ENCODE measurements around the gene PCDH8. TPM values are rescaled to one million over a fixed set of nuclear protein-coding genes. Genes with fewer than 3 reads are reported as not detected.

The PCDH8 gene
- total and polyA plus RNA-seq, 2 of the 4 experiments (the other 2 are of a cell fraction): not detected

- Histone ChIP-seq H2AK9ac (replicated peaks; ENCODE audit: low read depth, low read length, poor library complexity) (no peak overlapping the region), H4K91ac (ENCODE audit: insufficient read depth, low read depth, low read length) (no peak overlapping the region), H3K14ac (replicated peaks; ENCODE audit: low read depth, low read length) (no peak overlapping the region), H3K23ac (ENCODE audit: low read depth, low read length) (no peak overlapping the region), H4K5ac (ENCODE audit: low read depth, low read length) (no peak overlapping the region), H2AFZ (replicated peaks; ENCODE audit: low read length, poor library complexity) (no peak overlapping the region), H2BK20ac (ENCODE audit: low read depth, low read length) (no peak overlapping the region), H3K36me3 (ENCODE audit: control insufficient read depth, insufficient read depth, low read length) (no peaks in the 10 kb centered on the region), H3K27ac (ENCODE audit: insufficient read depth, low read length) (no peak overlapping the region), H3K4me2 (ENCODE audit: low read depth, low read length) (no peak overlapping the region), H3K4me1 (ENCODE audit: control insufficient read depth, insufficient read depth, low read length) (no peaks in the 10 kb centered on the region), H2BK120ac (ENCODE audit: low read depth, low read length) (no peak overlapping the region), H3K27me3 (ENCODE audit: control insufficient read depth, insufficient read depth, low read length) (no peaks in the 10 kb centered on the region), H3K79me1 (ENCODE audit: low read depth in 1 of 2, low read length in 2 of 2) (no peaks in the 10 kb centered on the region), H3K4me3 (ENCODE audit: insufficient read depth, low read depth, low read length) (no peak overlapping the region), H3K9me3 (ENCODE audit: control insufficient read depth, insufficient read depth, low read length) (no peaks in the 10 kb centered on the region), H2BK15ac (ENCODE audit: low read depth, low read length) (no peak overlapping the region), H3K9me1 (ENCODE audit: insufficient read depth, low read length) (no peaks in the 10 kb centered on the region), H3K56ac (ENCODE audit: extremely low read depth, insufficient read depth, low read length) (no peak overlapping the region), H3K4ac (ENCODE audit: low read depth, low read length) (no peak overlapping the region), H4K8ac (ENCODE audit: low read depth in 2 of 2, low read length in 2 of 2) (no peak overlapping the region), H4K20me1 (ENCODE audit: insufficient read depth, low read length) (no peaks in the 10 kb centered on the region), H3K9ac (ENCODE audit: low read depth, low read length) (no peak overlapping the region), H2BK5ac (ENCODE audit: low read depth, low read length, poor library complexity, severe bottlenecking) (no peak overlapping the region), H2AK5ac (ENCODE audit: low read depth, low read length) (no peak overlapping the region), H3K18ac (ENCODE audit: low read depth, low read length) (no peak overlapping the region)
- DNase-seq (no peak), ATAC-seq (ENCODE audit: low read depth) (no peak)
- dilution Hi-C loops (cut with HindIII; ENCODE audit: low sequenced_read_pairs, unreplicated experiment): no loop called here
- WGBS, 2 experiments (ENCODE audit: extremely low coverage in 2 of 2, insufficient read length in 1 of 2): 0% methylated on average over 1 of the region's 3 CpGs; no CpG with 5 or more reads in 1 of the 2 experiments
- no TSS peak for BruUV-seq (replicated peaks)
- CTCF ChIA-PET: no interaction called here
- in situ Hi-C loops (cut with MboI; ENCODE audit: low sequenced_read_pairs): no loop called here
- TF ChIP-seq NFE2L2 (IDR thresholded peaks at IDR 0.05; ENCODE audit: low read depth, low read length): no peak
- TF ChIP-seq RFX5 (IDR thresholded peaks at IDR 0.05; ENCODE audit: low read depth, low read length): no peak
- no peak for TF ChIP-seq CHD1 (IDR thresholded peaks at IDR 0.05; ENCODE audit: low read depth, low read length)
- no peak for TF ChIP-seq SMC3 (IDR thresholded peaks at IDR 0.05; ENCODE audit: low read depth, low read length)
- no peak for TF ChIP-seq BHLHE40 (IDR thresholded peaks at IDR 0.05; ENCODE audit: low read depth, low read length)
- TF ChIP-seq POLR2A (IDR thresholded peaks at IDR 0.05; ENCODE audit: low read depth, low read length): no peak
- no peak for TF ChIP-seq FOS (IDR thresholded peaks at IDR 0.05; ENCODE audit: low read depth, low read length)
- TF ChIP-seq CTCF (conservative IDR thresholded peaks at IDR 0.05; ENCODE audit: low read depth, low read length): no peak
- TF ChIP-seq RCOR1 (IDR thresholded peaks at IDR 0.05; ENCODE audit: insufficient replicate concordance, low read length): no peak
- no peak for TF ChIP-seq MAFK (IDR thresholded peaks at IDR 0.05; ENCODE audit: low read depth, low read length)
- TF ChIP-seq ELK1 (IDR thresholded peaks at IDR 0.05; ENCODE audit: borderline replicate concordance, low read depth, low read length): no peak
- no peak for TF ChIP-seq RAD21 (IDR thresholded peaks at IDR 0.05; ENCODE audit: low read length)
- TF ChIP-seq MXI1 (IDR thresholded peaks at IDR 0.05; ENCODE audit: borderline replicate concordance, low read depth, low read length): no peak
- POLR2A ChIA-PET (ENCODE audit: unreplicated experiment): no interaction called here
- intact Hi-C loops (cut with micrococcal nuclease): no loop called here
These were observed 37.9 kb downstream of the PCDH8 start for GRCh38 chr13:52810526-52810925.
